NCI-H446 treated with DMSO at 0.1 percent for 48 hours (cell line): Measurements from ENCODE around the gene SLC36A2.

Experiments
- DNase-seq: peaks from one replicate; lab custom pipeline; 2025; lab: John Stamatoyannopoulos, UW

Gene SLC36A2

GRCh38 chr5:151283120-151283825, 64.1 kb downstream of the SLC36A2 start:
- DNase-seq, result no peak

- DNase-seq, result no peak
Measured at GRCh38 chr5:151281001-151281639, 66.2 kb downstream of the SLC36A2 start.

GRCh38 chr5:151280443-151280842, 66.9 kb downstream of the SLC36A2 start:
- DNase-seq, result no peak

- DNase-seq, result no peak
Measured at GRCh38 chr5:151278845-151279244, 68.5 kb downstream of the SLC36A2 start.

GRCh38 chr5:151275803-151276202, 71.6 kb downstream of the SLC36A2 start:
- DNase-seq, result no peak

- DNase-seq, result no peak
Measured at GRCh38 chr5:151274666-151275065, 72.7 kb downstream of the SLC36A2 start.

- DNase-seq, result no peak
Measured at GRCh38 chr5:151271336-151271735, 76.0 kb downstream of the SLC36A2 start.

GRCh38 chr5:151270599-151270998, 76.8 kb downstream of the SLC36A2 start:
- no peak for DNase-seq

- no peak for DNase-seq
Measured at GRCh38 chr5:151267491-151268260, 79.7 kb downstream of the SLC36A2 start.
